ENCODE measurements around the gene PRPS1.
"Not testable (repeated sequence)": the region's sequence is repeated elsewhere in the genome, so short reads cannot be mapped to it uniquely, and the experiment has no call there.

PRPS1 gene

DNA sequence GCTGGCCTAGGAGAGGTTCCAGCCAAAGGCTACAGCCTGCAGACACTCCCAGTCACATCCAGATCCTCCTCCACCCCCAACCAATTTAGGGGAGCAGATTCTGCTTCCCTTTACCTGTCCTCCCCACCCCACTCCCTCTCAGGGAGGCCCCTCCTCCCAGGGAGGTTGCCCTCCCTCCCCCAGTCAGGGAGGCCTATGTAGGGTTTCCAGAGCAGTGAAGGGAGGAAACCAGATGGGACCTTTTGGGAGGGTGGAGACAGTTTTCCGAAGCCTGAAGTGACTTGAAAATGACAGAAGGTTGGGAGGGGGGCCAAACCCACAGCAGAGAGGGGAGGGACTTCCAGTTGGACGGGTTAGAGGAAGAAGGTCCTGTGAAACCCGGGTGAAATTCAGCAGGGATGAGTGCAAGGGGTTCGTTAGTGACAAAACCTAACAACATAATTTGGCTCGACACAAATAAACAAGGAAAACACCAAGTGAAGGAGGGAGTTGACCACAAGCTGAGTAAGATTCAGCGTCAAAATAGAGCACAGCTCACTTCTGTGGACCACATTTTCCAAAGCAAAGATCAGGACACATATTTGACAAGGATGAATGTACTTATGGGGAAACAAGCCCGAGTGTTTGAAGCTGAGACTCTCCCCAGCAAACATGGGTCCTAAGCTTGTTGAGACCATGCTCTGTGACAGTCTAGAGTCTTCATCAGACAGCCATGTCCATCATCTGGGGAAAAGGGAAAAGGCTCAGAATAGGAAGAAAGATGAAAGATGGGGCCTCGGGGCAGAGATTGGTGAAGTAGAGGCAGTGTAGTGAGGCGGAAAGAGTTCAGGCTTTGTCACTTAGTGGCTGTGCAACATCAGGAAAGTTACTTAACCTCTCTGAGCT lies 46.4 kb downstream of the PRPS1 start:
- no peak for DNase-seq (ENCODE audit: low read depth in 2 of 3, low spot score in 1 of 3)

DNA sequence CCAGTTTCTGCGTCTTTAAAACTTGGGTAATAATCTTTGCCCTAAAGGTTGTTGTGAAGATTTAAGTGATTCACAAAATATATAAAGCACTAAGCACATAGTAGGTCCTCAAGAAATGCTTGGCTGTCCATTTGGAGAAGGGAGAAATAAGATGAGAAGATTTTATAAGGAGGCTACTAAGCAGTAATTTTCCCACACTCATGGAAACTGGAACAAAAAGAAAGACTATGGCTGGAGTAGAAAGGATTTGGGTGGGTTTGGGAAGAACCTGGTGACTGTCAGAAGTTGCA lies 47.0 kb downstream of the PRPS1 start:
- no peak for DNase-seq (ENCODE audit: low read depth in 2 of 3, low spot score in 1 of 3)

DNA sequence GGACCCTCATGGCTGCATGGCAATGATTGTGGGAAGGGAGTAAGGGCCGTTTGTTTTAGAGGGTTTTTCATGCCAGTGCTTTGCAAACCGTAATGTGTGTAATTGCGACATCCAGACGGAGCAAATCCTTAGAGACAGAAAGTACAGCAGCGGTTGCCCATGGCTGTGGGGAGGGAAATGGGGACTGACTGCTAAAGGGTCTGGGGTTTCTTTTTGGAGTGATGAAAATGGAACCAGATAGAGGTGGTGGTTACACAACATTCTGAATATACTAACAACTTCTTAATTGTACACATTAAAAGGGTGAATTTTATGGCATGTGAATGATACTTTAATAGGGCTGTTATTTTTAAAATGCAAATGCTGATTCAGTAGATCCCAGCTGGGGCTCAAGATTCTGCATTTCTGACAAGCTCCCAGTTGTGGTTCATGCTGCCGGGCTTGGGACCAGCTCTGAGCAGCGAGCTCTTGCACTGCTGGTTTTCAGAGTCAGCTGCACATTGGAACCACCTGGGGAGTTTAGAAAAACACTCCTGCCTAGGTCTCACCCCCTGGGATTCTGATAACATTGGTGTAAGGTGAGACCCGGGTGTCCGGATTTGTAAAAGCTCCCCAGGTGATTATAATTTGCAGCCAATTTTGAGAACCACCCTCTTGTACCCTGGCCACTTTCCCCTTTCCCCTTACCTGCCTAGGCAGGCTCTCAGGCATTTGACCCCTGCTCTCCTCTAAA lies 47.7 kb downstream of the PRPS1 start:
- DNase-seq (ENCODE audit: low read depth in 2 of 3, low spot score in 1 of 3) = no peak

DNA sequence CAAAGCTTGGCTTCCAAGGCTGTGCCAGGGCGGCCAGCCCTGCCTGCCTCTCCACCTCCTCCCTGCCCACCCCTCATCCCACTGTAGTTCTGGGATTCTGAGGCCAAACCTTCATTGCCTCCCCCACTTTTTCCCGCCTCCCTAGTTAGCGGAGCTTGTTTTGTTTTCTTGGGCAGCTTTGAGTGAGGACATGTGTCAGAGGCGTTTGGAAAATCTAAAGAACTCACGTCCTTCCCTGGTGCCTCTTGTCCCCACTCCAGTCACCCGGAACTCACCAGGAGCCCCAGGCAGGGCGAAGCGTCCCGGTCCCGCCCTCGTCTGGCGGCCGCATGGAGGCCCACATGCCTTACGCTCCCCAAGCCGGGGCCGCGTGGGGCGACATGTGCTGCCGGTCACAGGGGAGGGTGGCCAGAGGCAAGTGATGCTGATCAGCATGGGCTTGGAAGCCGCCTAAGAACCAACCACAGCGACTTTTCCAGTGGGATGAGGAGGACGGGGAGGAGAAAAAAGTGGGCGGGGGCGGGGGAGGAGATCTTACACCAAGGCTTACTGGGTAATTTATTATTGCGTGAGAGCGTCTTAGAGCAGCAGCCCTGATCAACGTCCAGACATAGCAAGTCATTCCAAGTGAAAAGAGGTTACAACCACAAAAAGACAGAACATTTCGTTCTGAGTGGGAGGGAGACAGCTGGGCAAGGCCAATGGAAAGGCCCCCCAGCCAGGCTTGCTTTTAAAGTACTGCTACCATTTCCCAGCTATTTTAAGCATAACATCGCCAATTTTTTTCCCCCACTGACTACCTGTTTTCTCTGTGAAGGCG lies 48.5 kb downstream of the PRPS1 start:
- DNase-seq (ENCODE audit: low read depth in 2 of 3, low spot score in 1 of 3) = peak; percentile 24 to 43 (median 38)

DNA sequence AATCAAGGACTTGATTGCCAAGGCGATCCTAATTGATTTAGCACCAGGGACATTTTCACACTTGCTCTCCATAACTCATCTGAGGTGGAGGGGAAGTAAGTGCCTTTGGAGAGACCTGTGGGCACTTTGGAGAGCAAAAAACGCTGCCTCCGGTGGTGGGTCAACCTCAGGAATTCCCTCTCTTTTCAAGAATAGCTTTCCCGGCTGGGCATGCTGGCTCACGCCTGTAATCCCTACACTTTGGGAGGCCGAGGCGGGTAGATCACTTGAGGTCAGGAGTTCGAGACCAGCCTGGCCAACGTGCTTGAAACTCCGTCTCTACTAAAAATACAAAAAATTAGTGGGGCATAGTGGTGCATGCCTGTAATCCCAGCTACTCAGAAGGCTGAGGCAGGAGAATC lies 49.2 kb downstream of the PRPS1 start:
- no peak for DNase-seq (ENCODE audit: low read depth in 2 of 3, low spot score in 1 of 3)

DNA sequence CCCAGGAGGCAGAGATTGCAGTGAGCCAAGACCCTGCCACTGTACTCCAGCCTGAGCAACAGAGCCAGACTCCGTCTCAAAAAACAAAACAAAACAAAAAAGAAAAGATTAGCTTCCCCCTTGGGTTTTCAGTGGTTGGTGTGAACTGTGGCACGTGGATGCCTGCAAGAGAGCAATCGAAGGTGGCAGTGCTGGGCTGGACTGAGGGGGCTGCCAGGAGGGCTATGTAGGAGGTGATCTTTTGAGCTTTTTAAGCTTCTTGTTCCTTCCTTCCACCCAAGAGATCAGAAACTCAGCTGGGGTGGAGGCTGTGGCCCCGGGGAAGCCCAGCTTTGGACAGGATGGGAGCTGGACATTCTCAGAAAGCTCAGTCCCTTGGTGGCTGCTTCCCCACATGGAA lies 49.6 kb downstream of the PRPS1 start:
- DNase-seq (ENCODE audit: low read depth in 2 of 3, low spot score in 1 of 3) = no peak

DNA sequence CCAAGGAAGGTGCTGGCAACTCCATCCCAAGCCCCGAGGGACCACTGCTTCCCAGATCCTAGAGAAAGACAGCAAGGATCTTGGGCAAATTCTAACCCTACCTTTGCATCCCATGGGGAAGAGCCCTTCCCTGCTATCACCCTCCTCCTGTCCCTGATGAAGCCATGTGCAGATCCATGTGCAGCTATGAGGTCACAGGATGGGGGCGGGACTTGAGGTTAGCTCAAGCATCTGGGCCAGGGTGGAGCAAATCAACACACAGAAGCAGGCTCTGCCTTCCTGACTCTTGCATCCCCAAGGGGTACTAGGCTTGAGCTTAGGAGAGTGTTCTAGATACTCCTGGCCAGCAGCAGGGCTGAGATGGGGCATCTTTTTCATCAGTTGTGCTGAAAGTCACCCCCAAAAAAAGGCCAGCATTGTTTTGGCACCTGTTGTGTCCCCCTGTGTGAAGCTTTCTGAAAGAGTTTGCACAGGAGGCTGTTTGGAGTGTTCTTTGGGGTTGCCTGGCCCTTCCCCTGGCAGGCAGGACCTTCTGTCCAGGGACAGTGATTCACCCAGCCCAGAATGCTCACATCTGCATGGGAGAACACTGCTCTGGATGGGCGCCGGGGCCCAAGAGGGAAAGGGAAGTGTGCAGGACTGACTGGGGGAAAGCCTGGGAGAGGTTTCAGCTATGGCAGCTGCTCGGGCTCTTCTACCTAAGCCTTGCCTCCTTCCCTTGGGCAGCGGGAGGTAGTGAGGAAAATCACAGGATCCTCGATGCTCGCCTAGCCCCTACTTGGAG lies 50.8 kb downstream of the PRPS1 start:
- DNase-seq (ENCODE audit: low read depth in 2 of 3, low spot score in 1 of 3) = peak; percentile 39 to 61 (median 45)

DNA sequence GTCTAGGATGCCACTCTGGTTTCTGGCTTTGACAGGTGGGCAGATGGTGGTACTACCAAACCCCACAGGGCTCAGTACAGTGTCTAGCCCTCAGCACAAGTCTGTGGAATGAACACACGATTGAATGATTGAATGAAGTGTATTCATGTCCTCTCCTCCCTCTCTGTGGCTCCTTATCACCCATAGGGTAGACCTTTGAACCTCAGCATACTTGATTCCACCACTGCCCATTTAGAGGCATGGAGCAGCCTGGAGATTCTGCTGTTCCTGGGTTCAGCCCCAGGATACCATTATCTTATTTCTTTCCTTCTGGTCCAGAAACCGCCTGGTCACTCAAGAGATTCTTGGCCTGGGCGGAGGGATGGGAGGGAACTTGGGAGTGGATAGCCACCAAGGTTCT lies 53.9 kb downstream of the PRPS1 start:
- no peak for DNase-seq (ENCODE audit: low read depth in 2 of 3, low spot score in 1 of 3)

DNA sequence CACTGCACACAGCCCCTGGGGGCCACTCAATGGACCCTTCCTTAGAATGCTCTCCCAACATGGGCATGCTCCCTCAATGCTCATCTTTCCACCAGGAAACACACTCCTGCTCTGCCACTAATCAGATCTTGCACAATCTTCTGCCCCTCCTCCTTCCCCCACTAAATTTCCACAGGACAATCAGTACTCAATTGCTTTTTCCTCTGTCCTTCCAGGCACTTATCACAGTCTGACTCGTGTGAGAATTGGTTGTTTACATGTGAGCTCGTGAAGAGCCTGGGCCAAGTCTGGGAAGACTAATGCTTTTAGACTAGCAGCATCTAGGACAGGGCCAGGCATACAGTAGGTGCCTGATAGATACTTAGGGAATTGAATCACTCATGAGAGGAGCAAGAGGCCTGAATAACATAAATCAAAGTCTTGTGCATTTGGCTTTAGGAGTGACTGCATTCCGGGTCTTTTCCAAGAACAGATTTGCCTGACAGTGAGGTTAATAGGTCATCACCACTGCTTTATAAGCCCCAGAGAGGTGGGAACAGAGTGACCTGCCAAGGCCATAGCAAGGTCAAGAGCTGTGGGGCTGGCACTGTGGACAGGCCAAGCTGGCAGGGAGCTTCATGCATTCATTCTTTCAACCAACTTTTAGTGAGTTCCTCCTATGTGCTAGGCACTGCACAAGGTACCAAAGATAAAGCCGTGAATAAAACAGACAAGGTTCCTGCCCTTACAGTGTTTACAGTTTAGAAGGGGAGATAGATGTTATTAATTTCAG lies 55.0 kb downstream of the PRPS1 start:
- DNase-seq (ENCODE audit: low read depth in 2 of 3, low spot score in 1 of 3) = no peak

DNA sequence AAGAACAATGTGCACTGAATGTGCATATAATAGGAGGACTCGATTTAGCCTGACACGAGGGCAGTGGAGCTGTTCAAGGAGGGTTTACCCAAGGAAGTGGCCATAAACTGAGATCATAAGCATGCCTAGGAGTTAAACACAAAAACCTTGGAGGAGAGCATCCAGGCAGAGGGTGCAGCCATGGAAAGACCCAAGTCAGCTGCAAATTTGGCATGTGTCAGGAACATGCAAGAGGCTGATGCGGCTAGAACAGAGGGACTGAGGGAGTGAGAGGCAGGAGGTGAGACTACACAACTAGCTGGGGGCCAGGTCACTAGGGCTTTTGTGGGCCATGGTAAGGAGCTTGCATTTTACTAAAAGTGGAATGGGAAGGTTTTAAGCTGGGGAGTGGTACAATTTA lies 55.6 kb downstream of the PRPS1 start:
- no peak for DNase-seq (ENCODE audit: low read depth in 2 of 3, low spot score in 1 of 3)

DNA sequence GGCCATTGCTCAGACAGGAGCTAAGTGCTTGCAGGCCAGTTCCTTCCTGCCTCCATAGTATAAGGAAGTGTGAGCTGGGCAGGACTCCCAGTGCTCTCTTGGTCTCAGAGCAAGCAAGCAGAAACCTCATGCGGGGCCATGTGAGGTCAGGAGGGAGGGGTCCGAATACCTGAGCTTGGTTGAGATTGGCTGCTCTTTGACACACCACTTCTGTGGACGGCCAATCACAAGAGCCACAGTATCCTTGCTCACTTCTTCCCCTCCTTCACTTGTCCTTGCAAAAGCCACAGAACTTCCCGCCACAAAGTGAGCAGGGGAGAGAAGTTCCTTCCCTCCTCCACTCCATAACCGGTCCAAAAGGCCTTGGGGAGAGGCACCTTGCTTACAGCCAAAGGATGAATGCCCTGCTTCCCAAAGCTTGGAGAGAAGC lies 56.7 kb downstream of the PRPS1 start:
- no peak for DNase-seq (ENCODE audit: low read depth in 2 of 3, low spot score in 1 of 3)

DNA sequence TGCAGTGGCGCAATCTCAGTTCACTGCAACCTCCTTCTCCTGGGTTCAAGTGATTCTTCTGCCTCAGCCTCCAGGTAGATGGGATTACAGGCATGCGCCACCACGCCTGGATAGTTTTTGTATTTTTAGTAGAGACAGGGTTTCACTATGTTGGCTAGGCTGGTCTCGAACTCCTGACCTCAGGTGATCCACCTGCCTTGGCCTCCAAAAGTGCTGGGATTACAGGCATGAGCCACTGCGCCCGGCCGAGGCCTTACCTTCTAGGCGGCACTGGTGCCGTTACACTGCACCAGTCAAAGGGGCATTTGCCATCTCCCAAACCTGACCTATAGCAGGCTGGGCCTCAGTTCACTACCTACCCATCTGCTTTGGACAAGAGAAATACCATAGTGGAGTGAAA lies 57.3 kb downstream of the PRPS1 start:
- not testable (repeated sequence) for DNase-seq (ENCODE audit: low read depth in 2 of 3, low spot score in 1 of 3)

DNA sequence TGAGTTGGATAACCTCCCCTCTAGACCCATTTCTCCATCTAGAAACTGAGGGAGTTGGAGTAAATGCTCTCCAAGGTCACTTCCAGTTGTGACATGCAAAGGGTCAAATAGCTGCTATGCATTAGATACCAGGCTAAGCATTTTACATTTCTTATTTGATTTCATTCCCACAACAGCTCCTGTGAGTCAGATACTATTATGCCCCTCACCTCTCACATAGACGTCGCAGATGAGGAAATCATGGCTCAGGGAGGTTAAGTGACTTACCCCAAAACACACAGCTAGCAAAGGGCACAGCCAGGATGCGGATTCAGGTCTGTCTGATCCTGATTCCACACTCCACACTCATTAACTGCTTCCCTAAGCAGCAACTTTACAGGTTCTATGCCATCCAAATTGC lies 57.7 kb downstream of the PRPS1 start:
- DNase-seq (ENCODE audit: low read depth in 2 of 3, low spot score in 1 of 3) = no peak

DNA sequence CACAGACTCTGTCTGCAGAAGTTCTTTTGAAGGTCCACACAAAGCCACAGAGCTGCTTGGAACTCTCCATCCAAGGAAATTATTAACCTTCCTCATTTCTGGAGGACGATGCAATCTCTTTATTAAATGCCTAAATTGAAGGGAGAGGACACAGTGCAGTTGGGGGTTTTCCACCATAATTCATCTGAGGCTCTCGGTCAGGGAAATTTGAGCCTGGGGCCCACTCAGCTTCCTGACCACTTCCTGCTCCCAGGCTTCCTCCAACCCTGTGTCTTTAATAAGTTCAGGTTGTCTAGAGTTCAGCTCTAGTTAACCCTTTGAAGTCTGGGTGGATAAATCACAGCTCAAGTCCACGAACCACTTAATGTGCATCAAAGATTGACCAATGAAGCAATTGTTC lies 58.5 kb downstream of the PRPS1 start:
- no peak for DNase-seq (ENCODE audit: low read depth in 2 of 3, low spot score in 1 of 3)

DNA sequence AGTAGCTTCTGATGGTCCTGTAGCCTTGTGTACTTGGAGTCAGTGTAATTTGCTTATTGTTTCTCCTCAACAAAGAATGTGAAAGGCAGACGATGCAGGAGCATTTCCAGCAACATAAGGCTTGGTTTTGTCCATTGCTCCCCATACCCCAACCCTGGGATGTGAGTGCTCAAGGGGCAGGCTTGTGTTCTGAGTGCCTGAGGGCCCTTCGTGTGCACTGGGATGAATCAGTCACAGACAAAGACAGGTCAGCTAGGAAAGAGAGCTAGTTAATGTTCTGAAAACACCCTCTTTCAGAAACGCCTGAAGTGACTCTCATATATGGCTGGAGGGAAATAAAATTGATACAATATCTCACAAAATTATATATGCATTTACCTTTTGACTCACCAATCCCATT lies 59.1 kb downstream of the PRPS1 start:
- DNase-seq (ENCODE audit: low read depth in 2 of 3, low spot score in 1 of 3) = no peak

DNA sequence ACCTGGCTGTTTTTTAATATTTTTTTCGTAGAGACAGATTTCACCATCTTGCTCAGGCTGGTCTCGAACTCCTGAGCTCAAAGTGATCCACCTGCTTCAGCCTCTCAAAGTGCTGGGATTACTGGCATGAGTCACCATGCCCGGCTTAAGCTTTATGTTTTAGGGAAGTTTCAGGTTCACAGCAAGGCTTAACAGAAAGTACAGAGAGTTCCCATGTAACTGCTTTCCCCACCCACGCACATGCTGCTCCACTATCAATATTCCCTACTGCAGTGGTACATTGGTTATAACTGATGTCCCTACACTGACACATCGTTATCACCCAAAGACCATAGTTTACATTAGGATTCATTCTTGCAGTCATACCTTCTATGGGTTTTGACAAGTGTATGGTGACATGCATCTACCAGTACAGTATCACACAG lies 62.7 kb downstream of the PRPS1 start:
- no peak for DNase-seq (ENCODE audit: low read depth in 2 of 3, low spot score in 1 of 3)

DNA sequence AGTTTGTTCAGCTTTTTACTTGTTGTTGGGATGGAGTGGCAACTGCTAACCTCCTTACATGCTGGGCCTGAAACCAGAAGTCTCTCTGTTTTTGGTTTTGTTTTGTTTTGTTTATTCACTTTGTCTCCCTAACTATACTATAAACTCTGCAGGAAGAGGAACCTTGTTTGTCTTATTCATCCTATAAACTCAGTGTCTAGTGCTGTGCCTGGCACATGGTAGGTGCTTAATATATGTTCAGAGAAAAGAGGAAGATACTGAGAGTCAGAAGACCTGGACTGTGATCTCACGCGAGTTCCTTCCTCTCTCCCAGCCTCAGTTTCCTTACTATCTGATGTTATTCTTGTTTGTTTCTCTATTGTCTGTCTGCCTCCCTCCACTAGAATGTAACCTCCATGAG lies 71.3 kb downstream of the PRPS1 start:
- no peak for DNase-seq (ENCODE audit: low read depth in 2 of 3, low spot score in 1 of 3)

DNA sequence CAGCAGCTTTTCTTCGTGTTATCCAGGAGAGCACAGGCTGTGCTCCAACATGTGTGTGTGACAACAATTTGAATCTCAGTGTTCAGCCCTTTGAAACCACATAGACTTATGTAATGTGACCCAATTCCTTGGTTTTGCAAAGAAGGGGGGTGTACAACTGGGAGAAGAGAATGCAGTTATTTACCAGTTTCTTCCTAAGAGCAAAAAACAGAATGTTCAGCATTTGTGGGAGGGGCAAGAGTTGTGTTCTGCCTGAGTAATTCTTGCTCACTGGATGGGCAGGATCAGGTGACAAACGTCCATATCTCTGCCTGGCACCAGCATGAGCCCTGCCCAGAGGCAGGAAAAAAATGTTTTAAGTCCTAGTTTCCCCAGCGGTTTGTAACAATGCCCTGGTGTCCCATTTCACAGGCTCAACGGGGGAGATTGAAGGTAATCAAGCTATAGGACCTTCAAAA lies 72.0 kb downstream of the PRPS1 start:
- DNase-seq (ENCODE audit: low read depth in 2 of 3, low spot score in 1 of 3) = no peak

All from stimulated activated CD4-positive, alpha-beta T cell treated with anti-CD3 and anti-CD28 coated beads, Interleukin-12 subunit alpha, Interleukin-12 subunit beta, amount 100 ng/mL, for 48 hours (primary cell).